K562 (cell line): ENCODE results near the gene RGS14. TPM values are rescaled to one million over a fixed set of nuclear protein-coding genes. Genes with fewer than 3 reads are reported as not detected.
A peak's percentile ranks its signal among the peaks of the same experiment; 100 is the strongest.

Source experiments
- ATAC-seq: fragments of 200-7000 bp; cut with Tn5 transposase; 3 replicates; pipeline ENCODE4 v1.9.1; 2020; ENCODE audit warnings: moderate library complexity
- BruUV-seq: library from RNA; stranded (reverse); fragments of 400-500 nt; replicated peaks from 2 replicates; lab custom pipeline; 2021; lab: Mats Ljungman, UMichigan
- CTCF ChIA-PET: fragments of 300-600 bp; formaldehyde crosslinking; extraction: SDS; loops from one replicate; lab custom pipeline; 2021; ENCODE audit warnings: low intra/inter-chr PET ratio; lab: Yijun Ruan, JAX
- POLR2A ChIA-PET: fragments of 300-600, 350-650 bp; sonication (Branson Sonifier 250); formaldehyde crosslinking; extraction: SDS; loops from one replicate; lab custom pipeline; 2021; ENCODE audit warnings: antibody characterized with exemption, inconsistent platforms; lab: Yijun Ruan, JAX
- DNase-seq, 4 experiments: peaks; one replicate each; pipeline versions ENCODE4 v3.0.0 to v3.0.0-alpha.2; 2011 to 2018; ENCODE audit warnings: low spot score in 3 of 4, mixed read lengths in 3 of 4; ENCODE audit errors: extremely low read depth in 1 of 4
- FAIRE-seq: peaks from 2 replicates; lab custom pipeline; 2011; peaks lifted over from hg19 to GRCh38; lab: Jason Lieb, UNC
- H2AFZ ChIP-seq: 2 replicates; pipeline ENCODE4 v1.6.0; 2011; ENCODE audit warnings: low read depth, low read length, control low read depth, inconsistent platforms
- H3K27ac ChIP-seq: fragments of 200-600 bp; 3 replicates; pipeline ENCODE4 v1.8.0; 2011; ENCODE audit warnings: low read depth, mild to moderate bottlenecking, control low read depth, inconsistent platforms, low read length, moderate library complexity, mixed read lengths; ENCODE audit errors: extremely low read depth
- H3K27me3 ChIP-seq, 2 experiments: fragments of 300-600 bp in 1 of 2; 2 replicates in 1 of 2; 3 replicates in 1 of 2; pipeline versions ENCODE4 v1.6.0 to v1.8.0; 2011; ENCODE audit warnings: inconsistent platforms in 2 of 2, low read length in 2 of 2, mild to moderate bottlenecking in 1 of 2, mixed read lengths in 1 of 2, moderate library complexity in 1 of 2; ENCODE audit not compliant: control insufficient read depth in 2 of 2, insufficient read depth in 2 of 2
- H3K36me3 ChIP-seq: fragments of 300-600 bp; 3 replicates; pipeline ENCODE4 v1.8.0; 2011; ENCODE audit warnings: mild to moderate bottlenecking, low read length, inconsistent platforms; ENCODE audit not compliant: control insufficient read depth, insufficient read depth
- H3K4me1 ChIP-seq, 2 experiments: fragments of 200-600 bp in 1 of 2; replicated peaks in 1 of 2; 2 replicates in 1 of 2; 3 replicates in 1 of 2; pipeline versions ENCODE4 v1.5.1 to v1.8.0; 2011; ENCODE audit warnings: inconsistent platforms in 2 of 2, low read length in 2 of 2, mild to moderate bottlenecking in 1 of 2, mixed read lengths in 1 of 2, moderate library complexity in 1 of 2; ENCODE audit not compliant: control insufficient read depth in 2 of 2, insufficient read depth in 2 of 2
- H3K4me2 ChIP-seq: 2 replicates; pipeline ENCODE4 v1.6.1; 2011; ENCODE audit warnings: low read length, control low read depth, inconsistent platforms, mixed read lengths; ENCODE audit not compliant: insufficient read depth
- H3K4me3 ChIP-seq: fragments of 200-600 bp; sonication (generic), shearing (Covaris generic); 2 replicates; pipeline ENCODE4 v1.5.1; 2016; ENCODE audit warnings: control low read depth, inconsistent platforms
- H3K79me2 ChIP-seq: fragments of 200-600 bp; 3 replicates; pipeline ENCODE4 v1.8.0; 2011; ENCODE audit warnings: low read length, inconsistent platforms; ENCODE audit not compliant: control insufficient read depth, insufficient read depth
- H3K9ac ChIP-seq, 2 experiments: 2 replicates each; pipeline versions ENCODE4 v1.6.0 to v1.6.1; 2011; ENCODE audit warnings: low read depth in 2 of 2, low read length in 2 of 2, control low read depth in 1 of 2, inconsistent platforms in 1 of 2, mild to moderate bottlenecking in 1 of 2, mixed read lengths in 1 of 2; ENCODE audit not compliant: insufficient read depth in 1 of 2
- H3K9me1 ChIP-seq: one replicate; pipeline ENCODE4 v1.6.0; 2011; ENCODE audit warnings: inconsistent platforms, mild to moderate bottlenecking, low read length, moderate library complexity; ENCODE audit not compliant: control insufficient read depth, insufficient read depth
- H3K9me3 ChIP-seq: replicated peaks from 2 replicates; pipeline ENCODE4 v1.5.1; 2011; ENCODE audit warnings: low read depth, low read length, inconsistent platforms; ENCODE audit not compliant: control insufficient read depth, insufficient read depth
- H4K20me1 ChIP-seq: replicated peaks from 2 replicates; pipeline ENCODE4 v1.6.1; 2011; ENCODE audit warnings: low read length, inconsistent platforms, mixed read lengths; ENCODE audit not compliant: control insufficient read depth, insufficient read depth
- ARID2 ChIP-seq: fragments of 450-650 bp; IDR thresholded peaks from 2 replicates; pipeline ENCODE4 v1.6.1; 2017; ENCODE audit warnings: antibody characterized with exemption, mild to moderate bottlenecking
- BCLAF1 ChIP-seq, 2 experiments: fragments of 450-650 bp in 1 of 2; IDR thresholded peaks; 2 replicates each; pipeline ENCODE4 v1.6.1; 2011 to 2017; ENCODE audit warnings: low read depth in 2 of 2, antibody characterized with exemption in 1 of 2, borderline replicate concordance in 1 of 2, low read length in 1 of 2, mild to moderate bottlenecking in 1 of 2, mixed read lengths in 1 of 2; ENCODE audit not compliant: control insufficient read depth in 1 of 2
- HOMEZ ChIP-seq: fragments of 250-450 bp; sonication (Bioruptor Pico); IDR thresholded peaks from 2 replicates; pipeline ENCODE4 v1.4.0; 2020; ENCODE audit warnings: mild to moderate bottlenecking, moderate library complexity
- HOXB6 ChIP-seq: fragments of 250-450 bp; sonication (Bioruptor Pico); IDR thresholded peaks from 2 replicates; pipeline ENCODE4 v1.5.1; 2022; ENCODE audit warnings: mild to moderate bottlenecking, borderline replicate concordance
- POLR2A ChIP-seq: fragments of 450-650 bp; conservative IDR thresholded peaks from 2 replicates; pipeline ENCODE4 v1.6.1; 2016
- THRA ChIP-seq: fragments of 450-650 bp; IDR thresholded peaks from 2 replicates; pipeline ENCODE4 v1.6.1; 2017; ENCODE audit warnings: mild to moderate bottlenecking, moderate library complexity
- TOE1 ChIP-seq, 2 experiments: fragments of 450-650 bp in 1 of 2; sonication (generic) in 1 of 2; formaldehyde crosslinking in 1 of 2; IDR thresholded peaks; 2 replicates each; pipeline versions ENCODE4 v1.7.1 to v1.8.0; 2016 to 2022; ENCODE audit warnings: borderline replicate concordance in 2 of 2, mild to moderate bottlenecking in 2 of 2, antibody characterized with exemption in 1 of 2, inconsistent platforms in 1 of 2, low read depth in 1 of 2, missing genetic modification reagents in 1 of 2, moderate library complexity in 1 of 2
- YBX1 ChIP-seq: fragments of 450-650 bp; IDR thresholded peaks from 2 replicates; pipeline ENCODE4 v1.7.1; 2016; ENCODE audit warnings: mild to moderate bottlenecking
- ZBTB33 ChIP-seq: sonication (generic); formaldehyde crosslinking; IDR thresholded peaks from 2 replicates; pipeline ENCODE4 v1.8.1; 2023; ENCODE audit warnings: mild to moderate bottlenecking, missing genetic modification reagents
- ZNF24 ChIP-seq: fragments of 450-650 bp; IDR thresholded peaks from 2 replicates; pipeline ENCODE4 v1.6.1; 2016
- ZNF274 ChIP-seq: IDR thresholded peaks from 2 replicates; pipeline ENCODE4 v1.6.1; 2011; ENCODE audit warnings: low read depth, mild to moderate bottlenecking, low read length, moderate library complexity, borderline replicate concordance
- WGBS: fragments of 100-300 bp; shearing (Covaris generic); methylation state at CpG from one replicate; pipeline ENCODE4 v1.1.6; 2016; ENCODE audit warnings: low coverage, mixed read lengths; ENCODE audit not compliant: insufficient coverage; ENCODE audit errors: missing lambda C conversion rate; 5-methylcytosine and 5-hydroxymethylcytosine counted together
- in situ Hi-C: fragments of 300-500 bp; cut with MboI; formaldehyde crosslinking; loops from 4 replicates; pipeline ENCODE4 v1.15.0; 2018; ENCODE audit warnings: inconsistent platforms, mixed read lengths
- intact Hi-C: fragments of 100-400 bp; cut with micrococcal nuclease; formaldehyde crosslinking; loops from 2 replicates; pipeline ENCODE4 v1.14.2; 2022
- polyA plus RNA-seq, 8 experiments: library from polyadenylated mRNA; depleted of rRNA in 4 of 8; stranded (reverse) in 5 of 8; unstranded in 3 of 8; fragments of >200 nt; fragmentation: Nextera tagmentation in 2 of 8; fragmentation: Illumina TruSeq in 1 of 8; extraction: Ambion mirVana in 2 of 8; extraction: Trizol in 1 of 8; gene quantifications; 2 replicates each; pipeline versions ENCODE4 v1.2.1 to v1.2.3, GENCODE V29; 2011 to 2014; ENCODE audit warnings: inconsistent platforms in 1 of 8, missing spikeins in 1 of 8
- total RNA-seq, 7 experiments: library from RNA; depleted of rRNA in 6 of 7; stranded (reverse); fragments of >200 nt in 6 of 7; fragmentation: Illumina TruSeq in 2 of 7; extraction: Trizol in 2 of 7; gene quantifications; 2 replicates each; pipeline versions ENCODE4 v1.2.1 to v1.2.3, GENCODE V29; 2011 to 2021; ENCODE audit warnings: low replicate concordance in 1 of 7

RGS14 gene
- total and polyA plus RNA-seq, 9 of the 15 experiments (the other 6 are each of a cell fraction or from before 2014, with no cell fraction given), result 0.28 to 75.9 (median 34.5) TPM

- peak; percentile 96 to 98 (median 97) for DNase-seq
- H3K27me3 ChIP-seq, result no peaks in the 10 kb centered on the region
- TF ChIP-seq YBX1 (no peak), POLR2A (peak; percentile 84), HOMEZ (CRISPR knock-in tag) (no peak), ZBTB33 (CRISPR knock-in tag) (no peak), HOXB6 (CRISPR knock-in tag) (no peak), ZNF274 (no peak), ARID2 (no peak), TOE1 (IDR thresholded peaks at IDR 0.05; ENCODE audit: borderline replicate concordance) (peak; percentile 13; the same call in 1 of the 2 replicates), TOE1 (CRISPR knock-in tag; IDR thresholded peaks at IDR 0.05; ENCODE audit: borderline replicate concordance, low read depth) (no peak), THRA (no peak), ZNF24 (no peak), BCLAF1 (IDR thresholded peaks at IDR 0.05; ENCODE audit: borderline replicate concordance in 1 of 2, control insufficient read depth in 1 of 2, low read depth in 2 of 2, low read length in 1 of 2) (no peak)
Measured at GRCh38 chr5:177366528-177367322, 9.0 kb downstream of the RGS14 start.

More at GRCh38 chr5:177366528-177367322, 9.0 kb downstream of the RGS14 start:
- in situ Hi-C loops (no loop called here), intact Hi-C loops (loop anchor here (10.0 kb wide), 1 partner anchor 252 kb away; no protein-coding TSS in a partner anchor)
- CTCF ChIA-PET, result interaction anchor here (2.0 kb wide), 1 partner anchor 49 kb away, joined by 6 read pairs; no protein-coding TSS in a partner anchor
- Histone ChIP-seq H3K9me3 (no peaks in the 10 kb centered on the region), H3K79me2 (peaks cover 24% of the 10 kb centered on the region), H3K36me3 (peaks cover 30% of the 10 kb centered on the region; the same call in 2 of the 3 replicates), H4K20me1 (no peaks in the 10 kb centered on the region), H3K4me3 (peak overlapping the region; percentile 57), H3K4me1 (peaks cover 74 to 92% of the 10 kb centered on the region in 2 experiments), H3K4me2 (peak overlapping the region; percentile 89), H3K9me1 (peaks cover 4% of the 10 kb centered on the region), H3K27ac (peak overlapping the region; percentile 94), H3K9ac (peak overlapping the region; percentile 79 to 95), H2AFZ (peak overlapping the region; percentile 93)
- POLR2A ChIA-PET, result interaction anchor here (0.6 to 2.5 kb wide), 15 partner anchors 9 to 232 kb away, joined by 3 to 18 read pairs (median 3); partner anchors contain the start of genes LMAN2 and PDLIM7
- ATAC-seq, result peak; percentile 86
- FAIRE-seq, result peak; percentile 97
- BruUV-seq, result TSS peak; percentile 79
- under 1% methylated on average over 21 of the region's 36 CpGs for WGBS
